Activated CD8-positive, alpha-beta memory T cell treated with anti-CD3 and anti-CD28 coated beads, Interleukin-2, amount 50 U/mL, for 1 hour (primary cell): Measurements from ENCODE around the gene FOXO1.

Source experiments
- DNase-seq: peaks from one replicate; pipeline ENCODE4 v3.0.0-alpha.2; 2020; ENCODE audit errors: extremely low read depth

Gene FOXO1

DNA sequence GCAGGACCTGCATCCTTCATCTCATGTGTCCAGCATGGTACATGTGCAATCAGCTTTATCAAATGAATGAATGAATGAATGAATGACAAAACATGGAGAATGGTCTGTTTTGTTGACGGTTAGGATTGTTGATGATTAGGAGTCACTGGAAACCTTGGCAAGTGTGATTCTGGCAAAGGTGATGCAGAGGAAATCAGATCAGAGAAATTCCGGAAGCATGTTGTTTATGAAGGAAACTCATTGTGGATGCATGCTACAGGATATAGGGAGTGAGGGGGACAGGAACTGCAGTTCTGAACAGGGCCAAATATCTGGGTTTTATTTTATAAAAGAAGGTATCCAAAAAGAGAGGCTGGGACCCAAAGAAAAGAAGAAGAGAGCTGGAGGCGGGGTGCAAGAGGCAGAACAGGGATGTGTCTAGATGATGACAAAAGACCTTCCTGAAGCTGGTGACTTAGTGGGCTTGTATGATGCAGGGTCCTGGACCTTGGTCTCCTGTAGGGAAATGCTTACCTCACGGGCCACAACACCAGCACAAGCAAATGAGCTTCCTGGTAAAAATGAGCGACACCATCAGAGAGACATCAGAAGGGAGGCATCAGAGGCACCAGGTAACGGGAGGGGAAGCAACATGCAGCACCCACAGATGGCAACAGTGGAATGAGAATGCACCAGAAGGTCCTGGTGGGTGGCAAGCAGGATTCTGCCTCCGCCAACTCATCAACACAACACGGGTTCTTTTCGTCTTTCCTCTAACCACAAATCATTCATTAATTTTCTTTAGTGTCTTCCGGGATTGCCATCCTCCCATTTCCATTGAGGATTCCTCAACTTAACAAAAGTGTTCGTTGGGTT, 159.6 kb downstream of the FOXO1 start:
- DNase-seq: no peak
